Sigmoid colon (tissue), 7 donors: Measurements from ENCODE around the gene PFDN5. TPM values are rescaled to one million over a fixed set of nuclear protein-coding genes. Genes with fewer than 3 reads are reported as not detected.

ENCODE experiments used
- DNase-seq: peaks from one replicate; pipeline ENCODE4 v3.0.0-alpha.2; 2019
- H3K27ac ChIP-seq, 4 donors: fragments of 200-600 bp; sonication (generic); one replicate each; pipeline ENCODE4 v1.5.1; 2016 to 2019; ENCODE audit warnings: mild to moderate bottlenecking in 1 of 4
- H3K27me3 ChIP-seq, 3 donors: fragments of 200-600 bp; sonication (generic); one replicate each; pipeline ENCODE4 v1.5.1; 2019; ENCODE audit warnings: mild to moderate bottlenecking in 1 of 3
- H3K36me3 ChIP-seq, 4 donors: fragments of 200-600 bp; sonication (generic); one replicate each; pipeline ENCODE4 v1.5.1; 2016 to 2019
- H3K4me1 ChIP-seq, 4 donors: fragments of 200-600 bp; sonication (generic); one replicate each; pipeline ENCODE4 v1.5.1; 2017 to 2019
- H3K4me3 ChIP-seq, 4 donors: fragments of 200-600 bp; sonication (generic); one replicate each; pipeline ENCODE4 v1.5.1; 2017 to 2019; ENCODE audit warnings: mild to moderate bottlenecking in 2 of 4, moderate library complexity in 1 of 4
- H3K9me3 ChIP-seq, 4 donors: fragments of 200-600 bp in 3 of 4; sonication (generic) in 3 of 4; one replicate each; pipeline versions ENCODE4 v1.5.1 to v1.6.1; 2013 to 2019
- EP300 ChIP-seq, 4 donors: sonication (generic); formaldehyde crosslinking; IDR thresholded peaks; one replicate each; pipeline ENCODE4 v1.6.1; 2017; ENCODE audit warnings: antibody characterized with exemption in 4 of 4
- POLR2A ChIP-seq, 2 donors: fragments of 450-650 bp; IDR thresholded peaks; one replicate each; pipeline ENCODE4 v1.6.1; 2016; ENCODE audit warnings: antibody characterized with exemption in 2 of 2, mild to moderate bottlenecking in 2 of 2, moderate library complexity in 2 of 2
- POLR2AphosphoS5 ChIP-seq, 4 donors: sonication (generic); formaldehyde crosslinking; IDR thresholded peaks; one replicate each; pipeline ENCODE4 v1.6.1; 2017; ENCODE audit warnings: antibody characterized with exemption in 4 of 4
- WGBS, 2 donors: extraction: QIAGEN DNeasy Blood & Tissue Kit; methylation state at CpG; one replicate each; pipeline ENCODE4 v1.1.7; 2013; 5-methylcytosine and 5-hydroxymethylcytosine counted together
- intact Hi-C: fragments of 100-400 bp; cut with DNase I; formaldehyde crosslinking; loops from one replicate; pipeline ENCODE4 v1.15.1; 2023
- polyA plus RNA-seq, 3 donors: library from polyadenylated mRNA; stranded (reverse); fragments of 200-250 nt; gene quantifications; one replicate each; pipeline ENCODE4 v1.2.3, GENCODE V29; 2013
- total RNA-seq, 4 donors: library from RNA; depleted of rRNA; stranded (reverse); fragments of >200 nt; gene quantifications; one replicate each; pipeline ENCODE4 v1.1.0, GENCODE V29; 2016
- TF ChIP-seq, protein P1 (sequence below), 4 experiments: fragments of 450-650 bp in 3 of 4; fragments of 200-600 bp in 1 of 4; IDR thresholded peaks; one replicate each; pipeline ENCODE4 v1.5.1; 2016 to 2019; ENCODE audit warnings: antibody characterized with exemption in 4 of 4, mild to moderate bottlenecking in 3 of 4, moderate library complexity in 2 of 4
- donor health status: healthy with polysubstance abuse.
- donor health status: Bipolar disorder and iron deficiency.
- donor health status: healthy.

PFDN5 gene
- total and polyA plus RNA-seq, 7 donors = 757 to 1,604 (median 819) TPM

DNA sequence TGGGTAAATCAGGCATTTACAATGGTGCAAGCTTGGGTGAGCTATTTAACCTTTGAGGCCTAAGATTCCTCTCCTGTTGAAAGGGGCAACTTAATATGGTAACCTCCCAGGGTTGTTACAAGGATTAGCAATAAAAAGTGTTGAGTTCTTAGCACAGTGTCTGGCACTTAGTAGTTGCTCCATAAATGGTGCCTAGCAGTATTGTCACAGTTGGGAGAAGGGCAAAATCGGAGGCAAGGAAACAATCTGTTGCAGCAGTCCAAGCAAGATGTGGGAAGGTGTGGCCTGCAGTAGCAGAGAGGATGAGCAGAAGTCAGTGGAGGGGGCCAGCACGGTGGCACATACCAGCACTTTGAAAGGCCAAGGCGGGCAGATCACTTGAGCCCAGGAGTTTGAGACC, 48.1 kb downstream of the PFDN5 start:
- intact Hi-C loops = no loop called here
- no peaks in the 10 kb centered on the region for H3K36me3 ChIP-seq
- no peak for TF ChIP-seq EP300 (IDR thresholded peaks at IDR 0.05)
- no peak for TF ChIP-seq POLR2A (IDR thresholded peaks at IDR 0.05)
- no peak for TF ChIP-seq POLR2AphosphoS5 (IDR thresholded peaks at IDR 0.05)
- TF ChIP-seq, protein P1, sequence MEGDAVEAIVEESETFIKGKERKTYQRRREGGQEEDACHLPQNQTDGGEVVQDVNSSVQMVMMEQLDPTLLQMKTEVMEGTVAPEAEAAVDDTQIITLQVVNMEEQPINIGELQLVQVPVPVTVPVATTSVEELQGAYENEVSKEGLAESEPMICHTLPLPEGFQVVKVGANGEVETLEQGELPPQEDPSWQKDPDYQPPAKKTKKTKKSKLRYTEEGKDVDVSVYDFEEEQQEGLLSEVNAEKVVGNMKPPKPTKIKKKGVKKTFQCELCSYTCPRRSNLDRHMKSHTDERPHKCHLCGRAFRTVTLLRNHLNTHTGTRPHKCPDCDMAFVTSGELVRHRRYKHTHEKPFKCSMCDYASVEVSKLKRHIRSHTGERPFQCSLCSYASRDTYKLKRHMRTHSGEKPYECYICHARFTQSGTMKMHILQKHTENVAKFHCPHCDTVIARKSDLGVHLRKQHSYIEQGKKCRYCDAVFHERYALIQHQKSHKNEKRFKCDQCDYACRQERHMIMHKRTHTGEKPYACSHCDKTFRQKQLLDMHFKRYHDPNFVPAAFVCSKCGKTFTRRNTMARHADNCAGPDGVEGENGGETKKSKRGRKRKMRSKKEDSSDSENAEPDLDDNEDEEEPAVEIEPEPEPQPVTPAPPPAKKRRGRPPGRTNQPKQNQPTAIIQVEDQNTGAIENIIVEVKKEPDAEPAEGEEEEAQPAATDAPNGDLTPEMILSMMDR (IDR thresholded peaks at IDR 0.05) = no peak
- H3K4me1 ChIP-seq = peaks cover 0 to 15% (median 13%) of the 10 kb centered on the region in 4 donors
- H3K27ac ChIP-seq = no peak overlapping the region
- H3K9me3 ChIP-seq = no peaks in the 10 kb centered on the region
- 59 to 80% methylated on average over 3 of the region's 3 CpGs for WGBS, 2 donors
- H3K4me3 ChIP-seq = no peak overlapping the region
- DNase-seq = no peak
- H3K27me3 ChIP-seq = peaks cover 0 to 8% (median 7%) of the 10 kb centered on the region in 3 donors

DNA sequence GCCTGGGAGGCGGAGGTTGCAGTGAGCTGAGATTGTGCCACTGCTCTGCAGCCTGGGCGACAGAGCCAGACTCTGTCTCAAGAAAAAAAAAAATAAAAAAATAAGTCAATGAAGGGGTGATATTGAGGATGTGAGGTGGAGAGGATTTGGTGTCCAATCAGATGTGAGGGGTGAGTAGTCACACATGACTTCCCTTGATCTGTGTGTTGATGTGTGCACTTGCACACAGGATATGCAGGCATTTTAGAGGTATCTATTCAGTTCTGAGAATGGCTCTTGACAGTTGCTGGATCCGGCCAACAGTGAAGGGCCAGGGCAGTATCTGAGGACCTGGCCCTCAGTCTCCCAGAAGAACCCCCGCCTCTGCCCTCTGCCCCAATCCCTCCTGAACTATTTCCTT, 48.6 kb downstream of the PFDN5 start:
- no peak for TF ChIP-seq POLR2A (IDR thresholded peaks at IDR 0.05)
- TF ChIP-seq, protein P1 (IDR thresholded peaks at IDR 0.05) = no peak
- TF ChIP-seq POLR2AphosphoS5 (IDR thresholded peaks at IDR 0.05) = no peak
- TF ChIP-seq EP300 (IDR thresholded peaks at IDR 0.05) = no peak
- intact Hi-C loops = no loop called here
- H3K27ac ChIP-seq = peak overlapping the region in 1 of 4 donors; percentile 90
- H3K27me3 ChIP-seq = peaks cover 0 to 3% (median 2%) of the 10 kb centered on the region in 3 donors
- H3K4me1 ChIP-seq = peaks cover 0 to 15% (median 13%) of the 10 kb centered on the region in 4 donors
- H3K4me3 ChIP-seq = peak overlapping the region in 1 of 4 donors; percentile 63
- H3K36me3 ChIP-seq = no peaks in the 10 kb centered on the region
- WGBS, 2 donors = 91 to 96% methylated on average over 4 of the region's 4 CpGs
- DNase-seq = no peak
- H3K9me3 ChIP-seq = no peaks in the 10 kb centered on the region

DNA sequence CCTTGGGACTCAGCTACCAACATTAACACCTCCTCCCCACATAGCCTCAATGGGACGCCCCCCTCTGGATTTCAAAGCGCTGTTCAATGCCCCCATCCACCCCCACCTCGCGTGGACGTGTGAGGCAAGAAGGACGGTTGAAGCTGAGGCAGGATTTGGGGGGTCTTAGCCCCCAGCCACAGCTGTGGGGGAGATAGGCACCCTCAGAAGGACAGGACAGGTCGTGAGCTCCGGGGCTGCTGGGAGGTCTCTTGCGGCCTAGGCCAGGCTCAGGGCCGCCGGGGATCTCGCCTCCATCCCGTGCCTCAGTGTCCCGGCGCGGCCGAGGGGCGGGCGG, 49.1 kb downstream of the PFDN5 start:
- H3K4me3 ChIP-seq = peak overlapping the region; percentile 63 to 75 (median 69)
- DNase-seq = peak; percentile 66
- peaks cover 0 to 15% (median 13%) of the 10 kb centered on the region in 4 donors for H3K4me1 ChIP-seq
- no peak for TF ChIP-seq EP300 (IDR thresholded peaks at IDR 0.05)
- TF ChIP-seq POLR2A (IDR thresholded peaks at IDR 0.05) = no peak
- TF ChIP-seq, protein P1 (IDR thresholded peaks at IDR 0.05) = no peak
- no peak for TF ChIP-seq POLR2AphosphoS5 (IDR thresholded peaks at IDR 0.05)
- no peaks in the 10 kb centered on the region for H3K27me3 ChIP-seq
- intact Hi-C loops = no loop called here
- no peaks in the 10 kb centered on the region for H3K9me3 ChIP-seq
- H3K27ac ChIP-seq = peak overlapping the region; percentile 86 to 97 (median 90)
- no peaks in the 10 kb centered on the region for H3K36me3 ChIP-seq
- 7 to 8% methylated on average over 19 of the region's 19 CpGs for WGBS, 2 donors

DNA sequence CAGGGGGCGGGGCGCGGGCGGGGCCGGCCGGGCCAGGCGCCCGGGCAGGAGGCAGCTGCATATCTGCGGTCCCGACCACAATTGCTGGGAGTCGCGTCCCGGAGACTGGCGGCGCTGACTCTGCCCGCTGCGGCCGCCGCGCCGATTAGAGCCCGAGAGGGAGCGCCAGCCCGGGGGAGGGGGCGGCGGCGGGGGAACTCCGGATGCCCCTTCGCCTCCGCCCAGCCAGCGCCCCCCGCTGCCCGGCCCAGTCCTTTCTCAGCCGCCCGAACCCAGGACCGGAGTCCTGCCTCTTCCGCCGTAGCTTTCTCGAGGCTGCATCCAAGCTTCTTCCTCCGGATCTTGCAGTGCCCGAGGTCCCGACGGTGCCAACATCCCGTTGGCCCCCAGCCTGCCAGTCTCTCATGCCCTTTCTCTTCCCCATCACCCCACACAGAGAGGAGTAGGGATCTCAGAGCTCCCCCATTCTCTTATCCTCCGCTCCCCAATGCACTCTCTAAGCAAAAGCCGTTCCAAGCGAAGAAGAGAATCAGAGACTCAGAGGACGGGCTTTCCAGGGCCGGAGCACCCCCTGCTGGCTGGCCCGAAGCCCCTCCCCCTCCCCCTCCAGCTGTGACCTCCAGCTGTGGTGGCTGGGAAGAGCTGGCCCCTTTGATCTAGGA, 49.6 kb downstream of the PFDN5 start:
- no peaks in the 10 kb centered on the region for H3K27me3 ChIP-seq
- peaks cover 0 to 15% (median 13%) of the 10 kb centered on the region in 4 donors for H3K4me1 ChIP-seq
- DNase-seq = peak; percentile 93
- 0% methylated on average over 50 of the region's 50 CpGs for WGBS, 2 donors
- TF ChIP-seq, protein P1 (IDR thresholded peaks at IDR 0.05) = peak; percentile 73 to 85 (median 79)
- TF ChIP-seq POLR2A (IDR thresholded peaks at IDR 0.05) = no peak
- peak; percentile 21 to 74 (median 46) for TF ChIP-seq POLR2AphosphoS5 (IDR thresholded peaks at IDR 0.05)
- no peaks in the 10 kb centered on the region for H3K36me3 ChIP-seq
- intact Hi-C loops = loop anchor here (1.0 kb wide), 1 partner anchor 21 kb away; no protein-coding TSS in a partner anchor
- peak overlapping the region; percentile 63 to 75 (median 69) for H3K4me3 ChIP-seq
- peak overlapping the region; percentile 86 to 97 (median 90) for H3K27ac ChIP-seq
- H3K9me3 ChIP-seq = no peaks in the 10 kb centered on the region
